Stimulated activated CD4-positive, alpha-beta T cell treated with anti-CD3 and anti-CD28 coated beads, Interleukin-12 subunit alpha, Interleukin-12 subunit beta, amount 100 ng/mL, for 4 hours (primary cell): Measurements from ENCODE around the gene KSR1.

Source experiments
- DNase-seq: peaks from one replicate; pipeline ENCODE4 v3.0.0-alpha.2; 2020

The KSR1 gene

GRCh38 chr17:27558341-27558740 is 102.1 kb downstream of the KSR1 start:
- no peak for DNase-seq

- DNase-seq = no peak
These were observed 102.7 kb downstream of the KSR1 start for GRCh38 chr17:27558842-27559505.

- no peak for DNase-seq
These were observed 103.5 kb downstream of the KSR1 start for GRCh38 chr17:27559506-27560481.

- DNase-seq = no peak
These were observed 104.4 kb downstream of the KSR1 start for GRCh38 chr17:27560668-27561067.

GRCh38 chr17:27562777-27563455 is 106.7 kb downstream of the KSR1 start:
- no peak for DNase-seq

- DNase-seq = no peak
These were observed 107.3 kb downstream of the KSR1 start for GRCh38 chr17:27563532-27563931.

- no peak for DNase-seq
These were observed 108.2 kb downstream of the KSR1 start for GRCh38 chr17:27564463-27564862.

GRCh38 chr17:27565874-27566670 is 109.8 kb downstream of the KSR1 start:
- no peak for DNase-seq

- no peak for DNase-seq
These were observed 110.7 kb downstream of the KSR1 start for GRCh38 chr17:27566671-27567562.

- DNase-seq = no peak
These were observed 111.3 kb downstream of the KSR1 start for GRCh38 chr17:27567563-27567859.

GRCh38 chr17:27568216-27568615 is 112.0 kb downstream of the KSR1 start:
- DNase-seq = no peak

GRCh38 chr17:27568811-27569210 is 112.6 kb downstream of the KSR1 start:
- no peak for DNase-seq

GRCh38 chr17:27569257-27569722 is 113.0 kb downstream of the KSR1 start:
- DNase-seq = peak; percentile 50

GRCh38 chr17:27569884-27570577 is 113.8 kb downstream of the KSR1 start:
- DNase-seq = no peak

GRCh38 chr17:27570578-27570914 is 114.3 kb downstream of the KSR1 start:
- DNase-seq = no peak

- DNase-seq = no peak
These were observed 115.5 kb downstream of the KSR1 start for GRCh38 chr17:27571563-27572352.

- peak; percentile 46 for DNase-seq
These were observed 116.4 kb downstream of the KSR1 start for GRCh38 chr17:27572665-27573064.

GRCh38 chr17:27573548-27573947 is 117.3 kb downstream of the KSR1 start:
- DNase-seq = no peak

- DNase-seq = no peak
These were observed 117.8 kb downstream of the KSR1 start for GRCh38 chr17:27573971-27574525.
